G401.6 (cell line): ENCODE data around the gene RUVBL1.
"Not testable (repeated sequence)": the region's sequence is repeated elsewhere in the genome, so short reads cannot be mapped to it uniquely, and the experiment has no call there.

Experiments used
- FAIRE-seq: peaks from 2 replicates; lab custom pipeline; 2012; peaks lifted over from hg19 to GRCh38; lab: Jason Lieb, UNC

The RUVBL1 gene

GRCh38 chr3:128123538-128124368 is at the start of gene RUVBL1:
RUVBL1 (minus strand) TSS chr3:128123812; CDS start chr3:128123724, 88 bp downstream.
- peak; percentile 96 for FAIRE-seq

GRCh38 chr3:128173200-128173599 is 49.6 kb upstream of the RUVBL1 start:
- no peak for FAIRE-seq

GRCh38 chr3:128170866-128171516 is 47.4 kb upstream of the RUVBL1 start:
- FAIRE-seq: peak; percentile 90

DNA sequence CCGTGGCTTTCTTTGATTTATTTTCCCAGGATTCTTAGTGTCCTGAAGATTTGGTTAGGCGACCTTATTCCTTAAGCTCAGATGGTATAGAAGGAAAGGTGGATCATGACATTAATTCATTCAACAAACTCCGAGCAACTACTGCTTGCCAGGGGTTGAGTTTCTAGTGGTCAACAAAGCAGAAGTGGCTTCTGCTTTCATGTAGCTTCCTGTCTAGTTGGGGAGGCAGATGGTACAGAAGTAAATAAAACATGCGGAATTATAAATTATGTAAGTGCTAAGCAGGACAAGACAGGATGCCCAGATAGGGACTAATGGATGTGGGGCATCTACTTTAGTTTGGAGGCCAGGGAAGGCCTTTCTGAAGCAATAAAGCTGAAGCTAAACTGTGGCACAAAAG is 45.2 kb upstream of the RUVBL1 start:
- no peak for FAIRE-seq

DNA sequence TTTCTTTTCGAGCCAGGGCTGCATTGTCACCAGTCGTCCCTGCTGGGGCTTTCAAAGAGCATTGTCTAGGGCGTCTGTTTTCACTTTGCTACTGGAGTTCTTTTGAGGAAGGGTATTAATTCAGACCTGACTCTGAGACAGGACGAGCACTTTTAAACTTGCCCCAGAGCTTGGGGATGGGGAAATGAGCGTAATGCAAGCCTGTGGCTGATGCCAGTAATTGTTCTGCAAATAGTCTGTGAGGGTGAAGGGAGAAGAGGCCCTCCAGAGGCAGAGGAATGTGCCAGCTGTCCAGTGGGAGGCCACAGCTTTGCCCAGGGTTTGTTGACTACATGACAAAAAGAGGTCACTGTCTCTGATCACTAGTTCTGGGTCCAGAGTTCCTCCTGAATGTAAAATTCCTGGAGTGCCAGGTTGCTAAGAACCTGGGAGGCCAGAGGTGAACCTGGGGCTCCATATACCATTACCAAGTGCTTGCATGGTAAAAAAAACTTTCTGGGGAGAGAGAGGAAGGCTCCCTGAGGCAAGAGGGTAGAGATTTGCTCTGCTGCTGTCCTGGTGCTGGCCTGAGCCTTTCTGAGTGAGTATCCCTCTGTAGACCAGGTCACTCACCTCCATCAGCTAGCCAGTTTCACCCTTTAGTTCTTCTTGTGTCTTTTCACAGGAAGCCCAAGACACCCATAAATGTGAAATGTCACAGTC is 44.5 kb upstream of the RUVBL1 start:
- no peak for FAIRE-seq

GRCh38 chr3:128167646-128167972 is 44.0 kb upstream of the RUVBL1 start:
- no peak for FAIRE-seq

DNA sequence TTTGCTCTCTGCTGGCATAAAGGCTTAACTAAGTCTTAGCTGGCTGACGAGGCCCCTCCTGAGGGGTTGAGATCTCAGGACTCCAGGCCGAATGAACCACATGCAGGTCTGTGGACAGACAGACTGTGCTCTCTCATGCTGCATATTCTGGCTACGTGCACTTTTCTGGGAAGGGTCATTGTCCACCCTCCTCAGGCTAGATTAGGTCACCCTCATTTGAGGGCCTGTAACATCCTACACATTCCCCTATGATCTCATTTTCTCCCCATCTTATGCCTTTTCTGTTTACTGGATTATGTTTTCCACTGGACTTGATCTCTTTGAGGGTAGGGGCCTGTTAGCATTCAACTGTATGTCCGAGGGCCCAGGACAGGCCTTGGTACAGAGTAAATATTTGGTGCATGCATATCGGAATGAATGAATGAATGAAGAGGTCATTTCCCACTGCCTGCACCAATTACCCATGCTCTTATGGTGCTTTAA is 43.4 kb upstream of the RUVBL1 start:
- no peak for FAIRE-seq

- no peak for FAIRE-seq
These were observed 39.8 kb upstream of the RUVBL1 start for GRCh38 chr3:128163432-128163831.

DNA sequence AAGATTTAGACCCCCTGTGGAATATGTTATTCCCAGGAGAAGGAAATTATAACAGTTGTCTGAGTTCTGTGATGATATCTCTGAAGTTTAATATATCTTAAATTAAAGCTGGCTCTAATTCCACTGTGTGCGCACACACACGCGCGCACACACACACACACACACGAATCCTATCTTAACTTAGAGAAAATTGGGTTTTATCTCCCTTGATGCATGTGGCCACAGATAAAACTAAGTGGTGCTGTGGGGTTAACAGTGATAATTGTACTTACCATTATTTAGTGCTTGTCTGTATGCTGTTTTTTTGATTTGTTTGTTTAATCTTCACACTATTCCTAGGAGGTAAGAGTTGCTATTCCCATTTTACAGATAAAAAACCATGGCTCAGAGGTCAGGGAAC is 37.0 kb upstream of the RUVBL1 start:
- no peak for FAIRE-seq

DNA sequence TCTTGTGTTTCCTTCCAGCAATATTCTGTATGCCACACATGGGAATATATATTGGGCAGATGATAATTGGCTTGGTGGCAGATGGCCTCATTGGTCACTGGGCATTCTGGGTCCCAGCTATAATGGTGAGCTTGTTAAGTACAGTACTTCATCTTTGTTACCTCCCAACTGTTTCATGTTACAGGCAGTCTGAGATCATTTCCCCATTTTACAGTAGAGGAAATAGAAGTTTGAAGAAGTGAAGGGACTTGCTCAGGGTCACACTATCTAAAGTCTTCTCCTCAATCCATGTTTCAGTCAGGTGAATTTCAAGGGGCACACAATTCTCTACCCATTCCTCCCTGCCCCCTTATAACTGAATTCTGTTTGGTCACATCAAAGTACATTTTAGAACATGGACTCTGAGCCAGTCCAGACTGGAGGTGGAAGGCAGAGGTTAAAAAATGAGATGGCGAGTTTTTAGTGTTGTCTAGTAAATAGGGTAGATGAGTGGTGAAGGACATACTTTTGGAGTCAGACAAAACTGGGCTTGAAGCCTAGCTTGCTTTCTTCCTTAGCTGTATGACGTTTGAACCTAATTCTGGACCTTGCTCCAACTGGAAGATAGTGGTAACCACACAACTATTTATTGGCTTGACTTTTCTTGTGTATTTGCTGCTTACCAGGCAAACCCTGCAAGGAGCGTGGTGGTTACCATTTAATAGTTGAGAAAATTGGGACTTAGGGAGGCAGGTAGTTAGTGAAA is 32.2 kb upstream of the RUVBL1 start:
- no peak for FAIRE-seq

DNA sequence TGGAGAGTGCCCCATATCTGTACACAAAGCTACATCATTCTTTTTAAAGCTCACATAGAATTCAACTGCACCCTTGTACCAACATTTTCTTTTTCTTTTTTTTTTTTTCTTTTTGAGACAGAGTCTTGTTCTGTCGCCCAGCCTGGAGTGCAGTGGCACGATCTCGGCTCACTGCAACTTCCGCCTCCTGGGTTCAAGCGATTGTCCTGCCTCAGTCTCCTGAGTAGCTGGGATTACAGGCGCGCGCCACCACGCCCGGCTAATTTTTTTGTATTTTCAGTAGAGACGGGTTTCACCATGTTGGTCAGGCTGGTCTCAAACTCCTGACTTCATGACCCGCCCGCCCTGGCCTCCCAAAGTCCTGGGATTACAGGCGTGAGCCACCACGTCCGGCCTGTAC is 30.7 kb upstream of the RUVBL1 start:
- not testable (repeated sequence) for FAIRE-seq

- no peak for FAIRE-seq
These were observed 29.8 kb upstream of the RUVBL1 start, which contains the start of gene EEFSEC for GRCh38 chr3:128153156-128154041. EEFSEC (plus strand) TSS chr3:128153481; CDS start chr3:128153508, 27 bp downstream.

DNA sequence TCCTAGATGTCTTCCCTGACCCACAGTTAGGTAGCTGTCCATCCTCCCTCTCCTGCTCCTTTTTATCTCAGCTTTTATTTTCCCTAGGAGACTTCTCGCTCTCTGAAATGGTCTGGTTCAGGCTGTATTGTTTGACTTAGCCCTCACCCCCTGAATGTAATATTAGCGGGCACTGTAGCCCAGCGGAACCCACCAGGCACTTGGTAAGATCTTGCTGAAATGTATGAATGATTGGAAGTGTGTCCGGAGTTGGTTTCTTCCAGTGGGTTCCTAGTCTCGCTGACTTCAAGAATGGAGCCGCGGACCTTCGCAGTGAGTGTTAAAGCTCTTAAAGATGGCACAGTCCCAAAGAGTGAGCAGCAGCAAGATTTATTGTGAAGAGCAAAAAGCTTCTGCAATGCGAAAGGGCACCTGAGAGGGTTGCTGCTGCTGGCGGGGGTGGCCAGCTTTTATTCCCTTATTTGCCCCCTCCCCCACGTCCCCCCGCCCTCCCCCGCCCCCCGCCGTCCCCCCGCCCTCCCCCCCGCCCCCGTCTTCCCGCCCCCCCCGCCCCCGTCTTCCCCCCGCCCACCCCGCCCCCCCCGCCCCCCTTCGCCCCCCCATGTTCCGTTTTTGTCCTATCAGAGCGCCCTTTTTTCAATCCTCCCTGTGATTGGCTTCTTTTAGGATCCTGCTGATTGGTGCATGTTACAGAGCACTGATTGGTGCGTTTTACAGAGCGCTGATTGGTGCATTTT is 29.0 kb upstream of the RUVBL1 start:
- no peak for FAIRE-seq

GRCh38 chr3:128151758-128152274 is 28.2 kb upstream of the RUVBL1 start:
- no peak for FAIRE-seq

GRCh38 chr3:128149650-128150049 is 26.0 kb upstream of the RUVBL1 start:
- no peak for FAIRE-seq

- FAIRE-seq: no peak
These were observed 22.6 kb upstream of the RUVBL1 start for GRCh38 chr3:128146201-128146600.

DNA sequence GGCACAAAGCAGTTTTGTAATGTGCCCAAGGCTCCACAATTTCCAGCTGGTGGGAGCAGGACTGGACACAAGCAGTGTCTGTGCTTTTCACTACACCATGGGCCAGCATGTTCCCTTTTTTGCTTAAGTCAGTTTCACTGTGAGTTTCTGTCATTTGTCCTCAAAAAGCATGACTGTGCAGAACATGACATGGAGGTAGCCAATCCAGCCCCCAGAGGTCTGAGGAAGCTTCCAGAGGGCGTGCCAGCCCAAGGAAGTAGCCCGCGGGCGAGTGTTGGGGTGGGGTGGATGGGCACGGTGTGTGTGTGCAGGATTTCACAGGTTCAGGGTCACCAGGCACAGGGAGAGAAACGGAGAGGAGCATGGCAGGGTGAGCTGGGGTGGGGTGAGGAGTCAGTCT is 21.7 kb upstream of the RUVBL1 start:
- FAIRE-seq: no peak

GRCh38 chr3:128144512-128145187 is 21.0 kb upstream of the RUVBL1 start:
- no peak for FAIRE-seq

- FAIRE-seq: no peak
These were observed 19.9 kb upstream of the RUVBL1 start for GRCh38 chr3:128143496-128143895.
